Tibial nerve (tissue), 4 donors: ENCODE results near the gene ITGB1. TPM values are rescaled to one million over a fixed set of nuclear protein-coding genes. Genes with fewer than 3 reads are reported as not detected.

Experiments
- DNase-seq, 2 donors: peaks; one replicate each; pipeline ENCODE4 v3.0.0-alpha.2; 2019; ENCODE audit warnings: low spot score in 2 of 2
- H3K27ac ChIP-seq, 4 donors: fragments of 200-600 bp; sonication (generic) in 3 of 4; one replicate each; pipeline ENCODE4 v1.5.1; 2017 to 2019; ENCODE audit warnings: mild to moderate bottlenecking in 1 of 4
- H3K27me3 ChIP-seq, 2 donors: fragments of 200-600 bp; sonication (generic) in 1 of 2; one replicate each; pipeline versions ENCODE4 v1.5.1 to v1.6.0; 2017 to 2019
- H3K36me3 ChIP-seq, 3 donors: fragments of 200-600 bp; sonication (generic); one replicate each; pipeline ENCODE4 v1.5.1; 2018 to 2019
- H3K4me1 ChIP-seq, 4 donors: fragments of 200-600 bp; sonication (generic) in 3 of 4; one replicate each; pipeline ENCODE4 v1.5.1; 2017 to 2019
- H3K4me3 ChIP-seq, 4 donors: fragments of 200-600 bp; sonication (generic) in 3 of 4; one replicate each; pipeline ENCODE4 v1.5.1; 2017 to 2019; ENCODE audit warnings: mild to moderate bottlenecking in 1 of 4, moderate library complexity in 1 of 4
- H3K9me3 ChIP-seq, 4 donors: fragments of 200-600 bp; sonication (generic) in 3 of 4; one replicate each; pipeline ENCODE4 v1.5.1; 2017 to 2019
- CTCF ChIP-seq, 5 experiments: fragments of 200-600 bp in 3 of 5; fragments of 450-650 bp in 2 of 5; sonication (generic) in 3 of 5; IDR thresholded peaks; one replicate each; pipeline ENCODE4 v1.5.1; 2016 to 2019; ENCODE audit warnings: antibody characterized with exemption in 5 of 5, mild to moderate bottlenecking in 3 of 5, moderate library complexity in 2 of 5
- EP300 ChIP-seq, 2 donors: sonication (generic); formaldehyde crosslinking; IDR thresholded peaks; one replicate each; pipeline ENCODE4 v1.6.1; 2017; ENCODE audit warnings: antibody characterized with exemption in 2 of 2, mild to moderate bottlenecking in 1 of 2
- POLR2A ChIP-seq, 2 donors: fragments of 450-650 bp; IDR thresholded peaks; one replicate each; pipeline ENCODE4 v1.6.1; 2017; ENCODE audit warnings: antibody characterized with exemption in 2 of 2, mild to moderate bottlenecking in 2 of 2, moderate library complexity in 2 of 2
- WGBS, 2 donors: methylation state at CpG; one replicate each; pipeline ENCODE4 v1.1.5; 2018; 5-methylcytosine and 5-hydroxymethylcytosine counted together
- total RNA-seq, 4 donors: library from RNA; depleted of rRNA; stranded (reverse); fragments of >200 nt; gene quantifications; one replicate each; pipeline ENCODE4 v1.1.0, GENCODE V29; 2016

The ITGB1 gene
- total RNA-seq, 4 donors from 2014 or later: 288 to 483 (median 404) TPM

GRCh38 chr10:32890444-32890843 lies 67.6 kb downstream of the ITGB1 start:
- H3K36me3 ChIP-seq: peaks cover 0 to 2% (median 0%) of the 10 kb centered on the region in 3 donors
- H3K27ac ChIP-seq: no peak overlapping the region
- no peak for DNase-seq
- 76 to 85% methylated on average over 3 of the region's 3 CpGs for WGBS, 2 donors
- H3K4me1 ChIP-seq: no peaks in the 10 kb centered on the region
- H3K9me3 ChIP-seq: no peaks in the 10 kb centered on the region
- H3K27me3 ChIP-seq: no peaks in the 10 kb centered on the region
- TF ChIP-seq CTCF (IDR thresholded peaks at IDR 0.05) (no peak), POLR2A (IDR thresholded peaks at IDR 0.05) (no peak), EP300 (IDR thresholded peaks at IDR 0.05) (no peak)
- H3K4me3 ChIP-seq: no peak overlapping the region

GRCh38 chr10:32889631-32890212 lies 68.3 kb downstream of the ITGB1 start:
- H3K27ac ChIP-seq: no peak overlapping the region
- no peaks in the 10 kb centered on the region for H3K27me3 ChIP-seq
- 97 to 98% methylated on average over 1 of the region's 1 CpG for whole genome bisulfite sequencing, 2 donors
- H3K36me3 ChIP-seq: no peaks in the 10 kb centered on the region
- TF ChIP-seq EP300 (IDR thresholded peaks at IDR 0.05) (no peak), CTCF (IDR thresholded peaks at IDR 0.05) (no peak), POLR2A (IDR thresholded peaks at IDR 0.05) (no peak)
- H3K4me1 ChIP-seq: no peaks in the 10 kb centered on the region
- H3K4me3 ChIP-seq: no peak overlapping the region
- no peak for DNase-seq
- H3K9me3 ChIP-seq: no peaks in the 10 kb centered on the region

GRCh38 chr10:32888161-32888927 lies 69.7 kb downstream of the ITGB1 start:
- 91 to 92% methylated on average over 11 of the region's 11 CpGs for whole genome bisulfite sequencing, 2 donors
- Histone ChIP-seq H3K4me1 (no peaks in the 10 kb centered on the region), H3K27me3 (no peaks in the 10 kb centered on the region), H3K9me3 (no peaks in the 10 kb centered on the region), H3K36me3 (no peaks in the 10 kb centered on the region), H3K27ac (no peak overlapping the region), H3K4me3 (no peak overlapping the region)
- TF ChIP-seq POLR2A (IDR thresholded peaks at IDR 0.05): no peak
- TF ChIP-seq EP300 (IDR thresholded peaks at IDR 0.05): no peak
- no peak for TF ChIP-seq CTCF (IDR thresholded peaks at IDR 0.05)
- no peak for DNase-seq

- 85 to 88% methylated on average over 7 of the region's 7 CpGs for WGBS, 2 donors
- no peak overlapping the region for H3K27ac ChIP-seq
- DNase-seq: no peak
- no peaks in the 10 kb centered on the region for H3K9me3 ChIP-seq
- no peaks in the 10 kb centered on the region for H3K27me3 ChIP-seq
- H3K4me1 ChIP-seq: no peaks in the 10 kb centered on the region
- no peaks in the 10 kb centered on the region for H3K36me3 ChIP-seq
- TF ChIP-seq EP300 (IDR thresholded peaks at IDR 0.05) (no peak), POLR2A (IDR thresholded peaks at IDR 0.05) (no peak), CTCF (IDR thresholded peaks at IDR 0.05) (no peak)
- no peak overlapping the region for H3K4me3 ChIP-seq
Measured at GRCh38 chr10:32887481-32887880, 70.5 kb downstream of the ITGB1 start.

GRCh38 chr10:32882076-32882475 lies 76.0 kb downstream of the ITGB1 start:
- Histone ChIP-seq H3K9me3 (no peaks in the 10 kb centered on the region), H3K36me3 (no peaks in the 10 kb centered on the region), H3K4me3 (no peak overlapping the region), H3K27me3 (no peaks in the 10 kb centered on the region), H3K4me1 (no peaks in the 10 kb centered on the region), H3K27ac (no peak overlapping the region)
- 92 to 94% methylated on average over 6 of the region's 6 CpGs for WGBS, 2 donors
- no peak for DNase-seq
- TF ChIP-seq CTCF (IDR thresholded peaks at IDR 0.05) (no peak), POLR2A (IDR thresholded peaks at IDR 0.05) (no peak), EP300 (IDR thresholded peaks at IDR 0.05) (no peak)
